BJ (cell line): Measurements from ENCODE around the gene ALOX5. TPM values are rescaled to one million over a fixed set of nuclear protein-coding genes. Genes with fewer than 3 reads are reported as not detected.

Source experiments
- CTCF ChIA-PET: fragments of 350-600 bp; formaldehyde crosslinking; extraction: SDS; loops from one replicate; lab custom pipeline; 2021; ENCODE audit warnings: antibody characterized with exemption, inconsistent platforms; lab: Yijun Ruan, JAX
- POLR2A ChIA-PET: fragments of 300-600 bp; sonication (Branson Sonifier 250); formaldehyde crosslinking; extraction: SDS; loops from one replicate; lab custom pipeline; 2021; ENCODE audit warnings: antibody characterized with exemption; lab: Charles Lee
- DNase-seq: peaks from one replicate; pipeline ENCODE4 v3.0.0-alpha.2; 2011; ENCODE audit warnings: low read depth
- H3K27me3 ChIP-seq: 2 replicates; pipeline ENCODE4 v1.6.0; 2011; ENCODE audit warnings: low read length; ENCODE audit not compliant: control insufficient read depth, insufficient read depth
- H3K36me3 ChIP-seq: 2 replicates; pipeline ENCODE4 v1.5.1; 2011; ENCODE audit warnings: low read length; ENCODE audit not compliant: control insufficient read depth, insufficient read depth
- H3K4me3 ChIP-seq: 2 replicates; pipeline ENCODE4 v1.5.1; 2011; ENCODE audit warnings: low read depth, mild to moderate bottlenecking, control low read depth, low read length
- CTCF ChIP-seq: IDR thresholded peaks from 2 replicates; pipeline ENCODE4 v1.5.1; 2011; ENCODE audit warnings: low read depth, mild to moderate bottlenecking, control low read depth, inconsistent platforms, low read length, moderate library complexity; ENCODE audit not compliant: insufficient read depth
- polyA plus RNA-seq: library from polyadenylated mRNA; depleted of rRNA; stranded (reverse); fragments of >200 nt; gene quantifications from 2 replicates; pipeline ENCODE4 v1.2.3, GENCODE V29; 2011

The ALOX5 gene
- polyA plus RNA-seq, 1 experiment = not detected

- Histone ChIP-seq H3K27me3 (no peaks in the 10 kb centered on the region), H3K4me3 (no peak overlapping the region), H3K36me3 (no peaks in the 10 kb centered on the region)
- POLR2A ChIA-PET = no interaction called here
- CTCF ChIA-PET = no interaction called here
- TF ChIP-seq CTCF = no peak
- DNase-seq = peak; percentile 13
Measured at GRCh38 chr10:45470098-45471012, 96.3 kb downstream of the ALOX5 start.

- no peaks in the 10 kb centered on the region for H3K36me3 ChIP-seq
- no peak overlapping the region for H3K4me3 ChIP-seq
- ChIA-PET POLR2A (no interaction called here), CTCF (no interaction called here)
- no peaks in the 10 kb centered on the region for H3K27me3 ChIP-seq
- DNase-seq = no peak
- no peak for TF ChIP-seq CTCF
Measured at GRCh38 chr10:45471059-45471458, 97.0 kb downstream of the ALOX5 start.

DNA sequence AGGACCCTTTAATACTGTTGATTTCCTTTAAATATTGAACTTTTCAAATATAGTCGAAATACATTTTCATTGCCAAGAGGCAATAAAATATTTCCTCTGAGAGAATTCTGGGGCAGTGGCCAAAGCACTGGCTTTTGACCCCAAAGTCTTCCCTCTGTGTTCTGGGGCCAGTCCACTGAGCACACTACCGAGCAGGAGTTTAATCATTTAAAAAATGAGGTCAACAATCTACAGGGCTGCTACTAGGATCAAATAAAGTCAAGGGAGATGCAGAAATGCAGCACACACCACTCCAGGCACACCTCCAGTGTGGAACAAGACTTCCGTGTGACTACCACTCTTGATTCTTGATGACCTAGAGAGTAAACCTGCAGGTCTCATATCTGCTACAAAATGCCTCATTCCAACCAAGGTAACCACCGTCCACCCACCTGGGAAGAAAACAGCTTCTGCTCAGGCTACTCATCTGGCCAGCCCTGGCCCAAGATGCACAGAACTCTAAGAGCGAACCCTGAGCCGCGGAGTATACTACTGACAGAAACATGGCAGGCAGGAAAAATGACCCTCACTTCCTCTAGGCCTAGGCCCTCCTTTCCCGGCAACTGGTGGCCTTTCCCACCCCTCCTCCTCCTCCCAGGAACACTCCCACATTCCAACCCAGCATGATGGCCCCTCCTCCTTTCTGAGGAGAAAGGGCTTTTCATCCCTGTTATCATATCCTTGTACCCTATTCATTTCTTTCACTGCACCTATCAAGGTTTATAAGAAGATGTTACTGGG, 97.7 kb downstream of the ALOX5 start:
- TF ChIP-seq CTCF = no peak
- no peak for DNase-seq
- CTCF ChIA-PET = no interaction called here
- Histone ChIP-seq H3K27me3 (no peaks in the 10 kb centered on the region), H3K36me3 (no peaks in the 10 kb centered on the region), H3K4me3 (no peak overlapping the region)
- POLR2A ChIA-PET = interaction anchor here (0.6 kb wide), 1 partner anchor 168 kb away, joined by 5 read pairs; no protein-coding TSS in a partner anchor

DNA sequence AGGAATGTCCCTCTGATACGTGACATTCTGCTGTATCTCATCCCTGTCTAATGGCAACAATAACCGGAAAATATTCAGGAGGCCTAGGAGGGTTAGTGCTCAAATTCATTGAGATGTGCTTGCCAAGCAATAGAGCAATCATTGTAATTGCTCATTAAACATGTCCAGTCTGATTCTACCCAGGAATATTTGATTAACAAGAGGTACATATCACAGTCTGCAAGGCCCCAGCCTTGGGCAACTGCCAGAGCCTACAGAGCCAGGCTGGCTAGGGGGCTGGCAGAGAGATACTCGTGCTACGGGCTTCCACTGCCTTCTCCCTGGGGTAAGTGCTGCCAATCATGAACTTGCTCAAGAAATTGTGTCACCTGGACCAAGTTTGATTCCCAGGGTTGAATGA, 99.1 kb downstream of the ALOX5 start:
- H3K36me3 ChIP-seq = no peaks in the 10 kb centered on the region
- POLR2A ChIA-PET = no interaction called here
- CTCF ChIA-PET = interaction anchor here (1.2 kb wide), 1 partner anchor 12 kb away, joined by 3 read pairs; no protein-coding TSS in a partner anchor
- TF ChIP-seq CTCF = no peak
- no peak for DNase-seq
- H3K27me3 ChIP-seq = no peaks in the 10 kb centered on the region
- no peak overlapping the region for H3K4me3 ChIP-seq

GRCh38 chr10:45476559-45476958, 102.5 kb downstream of the ALOX5 start:
- CTCF ChIA-PET = interaction anchor here (1.9 kb wide), 1 partner anchor 12 kb away, joined by 9 read pairs; no protein-coding TSS in a partner anchor

More at GRCh38 chr10:45476559-45476958, 102.5 kb downstream of the ALOX5 start:
- no peak for TF ChIP-seq CTCF
- DNase-seq = no peak
- H3K4me3 ChIP-seq = no peak overlapping the region
- H3K36me3 ChIP-seq = no peaks in the 10 kb centered on the region
- no peaks in the 10 kb centered on the region for H3K27me3 ChIP-seq
- POLR2A ChIA-PET = no interaction called here
